WTC11 (cell line): ENCODE measurements around the gene LRRC8A. TPM values are rescaled to one million over a fixed set of nuclear protein-coding genes. Genes with fewer than 3 reads are reported as not detected.
A peak's percentile ranks its signal among the peaks of the same experiment; 100 is the strongest.

Experiments
- ATAC-seq: fragments of 200-7000 bp; cut with Tn5 transposase; 2 replicates; pipeline ENCODE4 v1.10.0; 2021; ENCODE audit warnings: mild to moderate bottlenecking, moderate library complexity
- CTCF ChIA-PET: fragments of 300-600 bp; sonication (Branson Sonifier 250); formaldehyde crosslinking; loops from one replicate; lab custom pipeline; 2021; ENCODE audit warnings: antibody characterized with exemption; lab: Charles Lee
- POLR2A ChIA-PET: fragments of 350-600 bp; sonication (Branson Sonifier 250); formaldehyde crosslinking; loops from one replicate; lab custom pipeline; 2021; ENCODE audit warnings: antibody characterized with exemption; lab: Charles Lee
- DNase-seq: peaks from one replicate; pipeline ENCODE4 v3.0.0; 2021; ENCODE audit warnings: low spot score
- H3K27ac Mint-ChIP-seq: 2 replicates; pipeline ENCODE4 v1.8.0; 2021; ENCODE audit warnings: mixed read lengths
- H3K27me3 Mint-ChIP-seq: 2 replicates; pipeline ENCODE4 v1.8.0; 2021; ENCODE audit warnings: low read depth, mild to moderate bottlenecking, moderate library complexity, mixed read lengths
- H3K36me3 Mint-ChIP-seq: 2 replicates; pipeline ENCODE4 v1.8.0; 2021; ENCODE audit warnings: mixed read lengths
- H3K4me1 Mint-ChIP-seq: 2 replicates; pipeline ENCODE4 v1.8.0; 2022; ENCODE audit warnings: mixed read lengths
- H3K4me3 Mint-ChIP-seq: 2 replicates; pipeline ENCODE4 v1.8.0; 2021; ENCODE audit warnings: mild to moderate bottlenecking, moderate library complexity, mixed read lengths
- H3K9me3 Mint-ChIP-seq: 2 replicates; pipeline ENCODE4 v1.8.0; 2021; ENCODE audit warnings: mixed read lengths
- ARID4B ChIP-seq: sonication (generic); formaldehyde crosslinking; IDR thresholded peaks from 2 replicates; pipeline ENCODE4 v1.8.0; 2023; ENCODE audit warnings: missing genetic modification reagents, mild to moderate bottlenecking, borderline replicate concordance
- E2F5 ChIP-seq: sonication (generic); formaldehyde crosslinking; IDR thresholded peaks from 2 replicates; pipeline ENCODE4 v1.8.1; 2022; ENCODE audit warnings: mild to moderate bottlenecking, moderate library complexity, missing genetic modification reagents
- JAZF1 ChIP-seq: fragments of 250-450 bp; sonication (Bioruptor Pico); IDR thresholded peaks from 2 replicates; pipeline ENCODE4 v1.9.0; 2021; ENCODE audit warnings: moderate library complexity, mild to moderate bottlenecking, inconsistent platforms
- MLX ChIP-seq: sonication (generic); formaldehyde crosslinking; IDR thresholded peaks from 2 replicates; pipeline ENCODE4 v1.8.1; 2023; ENCODE audit warnings: mild to moderate bottlenecking, missing genetic modification reagents, moderate library complexity
- MYBL2 ChIP-seq: sonication (generic); formaldehyde crosslinking; IDR thresholded peaks from 2 replicates; pipeline ENCODE4 v1.8.1; 2023; ENCODE audit warnings: mild to moderate bottlenecking, moderate library complexity, missing genetic modification reagents
- SOX15 ChIP-seq: fragments of 250-450 bp; sonication (Bioruptor Pico); IDR thresholded peaks from 2 replicates; pipeline ENCODE4 v1.9.0; 2021; ENCODE audit warnings: mild to moderate bottlenecking
- ZNF423 ChIP-seq: fragments of 250-450 bp; sonication (Bioruptor Pico); IDR thresholded peaks from 2 replicates; pipeline ENCODE4 v2.1.2; 2022; ENCODE audit warnings: mild to moderate bottlenecking, moderate library complexity
- ZNF425 ChIP-seq: fragments of 250-450 bp; sonication (Bioruptor Pico); conservative IDR thresholded peaks from 2 replicates; pipeline ENCODE4 v1.9.0; 2021; ENCODE audit warnings: mild to moderate bottlenecking
- ZSCAN18 ChIP-seq: fragments of 250-450 bp; sonication (Bioruptor Pico); IDR thresholded peaks from 2 replicates; pipeline ENCODE4 v2.1.2; 2022; ENCODE audit warnings: mild to moderate bottlenecking, moderate library complexity
- total RNA-seq: library from RNA; stranded (reverse); gene quantifications from 3 replicates; pipeline ENCODE4 v1.2.3, GENCODE V29; 2021

The LRRC8A gene
- total RNA-seq, 1 experiment from 2014 or later = 83.5 TPM

- POLR2A ChIA-PET = no interaction called here
These were observed 3.4 kb downstream of the LRRC8A start for GRCh38 chr9:128885376-128885775.

More at GRCh38 chr9:128885376-128885775, 3.4 kb downstream of the LRRC8A start:
- ATAC-seq = no peak
- peak overlapping the region; percentile 97 for H3K27ac Mint-ChIP-seq
- H3K27me3 Mint-ChIP-seq = no peaks in the 10 kb centered on the region
- no peaks in the 10 kb centered on the region for H3K9me3 Mint-ChIP-seq
- no peak for DNase-seq
- TF ChIP-seq ZSCAN18 (CRISPR knock-in tag) = no peak
- no peak for TF ChIP-seq ZNF425 (CRISPR knock-in tag)
- no peak for TF ChIP-seq MLX (CRISPR knock-in tag)
- TF ChIP-seq ARID4B = no peak
- no peak for TF ChIP-seq E2F5
- no peak for TF ChIP-seq MYBL2 (CRISPR knock-in tag)
- TF ChIP-seq ZNF423 (CRISPR knock-in tag) = no peak
- no peak for TF ChIP-seq SOX15 (CRISPR knock-in tag)
- TF ChIP-seq JAZF1 = no peak
- CTCF ChIA-PET = no interaction called here
- no peak overlapping the region for H3K4me3 Mint-ChIP-seq
- H3K36me3 Mint-ChIP-seq = peaks cover 20% of the 10 kb centered on the region
- H3K4me1 Mint-ChIP-seq = peaks cover 61% of the 10 kb centered on the region
